Nephron (organoid): ENCODE data around the gene TOP3A.

Source experiments
- H3K27ac Mint-ChIP-seq, 3 experiments: 2 replicates each; pipeline ENCODE4 v1.8.0; 2020; ENCODE audit warnings: mixed read lengths in 3 of 3, mild to moderate bottlenecking in 2 of 3, moderate library complexity in 1 of 3
- H3K27me3 Mint-ChIP-seq: 2 replicates; pipeline ENCODE4 v1.8.0; 2021; ENCODE audit warnings: low read depth, mild to moderate bottlenecking, moderate library complexity, mixed read lengths
- H3K36me3 Mint-ChIP-seq: 2 replicates; pipeline ENCODE4 v1.8.0; 2020; ENCODE audit warnings: low read depth, mixed read lengths
- H3K4me1 Mint-ChIP-seq: 2 replicates; pipeline ENCODE4 v1.8.0; 2020; ENCODE audit warnings: mixed read lengths
- H3K4me3 Mint-ChIP-seq, 3 experiments: 2 replicates each; pipeline ENCODE4 v1.8.0; 2020; ENCODE audit warnings: mild to moderate bottlenecking in 3 of 3, mixed read lengths in 3 of 3, moderate library complexity in 2 of 3
- H3K9me3 Mint-ChIP-seq: 2 replicates; pipeline ENCODE4 v1.8.0; 2020; ENCODE audit warnings: mixed read lengths
- CTCF ChIP-seq, 3 experiments: fragments of 200-600 bp; sonication (generic); IDR thresholded peaks; one replicate each; pipeline ENCODE4 v1.5.0; 2021; ENCODE audit warnings: antibody characterized with exemption in 3 of 3; ENCODE audit not compliant: unreplicated experiment in 3 of 3

TOP3A gene

GRCh38 chr17:18231164-18231563, 83.6 kb downstream of the TOP3A start:
- H3K9me3 Mint-ChIP-seq: no peaks in the 10 kb centered on the region

GRCh38 chr17:18230288-18231141, 84.3 kb downstream of the TOP3A start:
- no peaks in the 10 kb centered on the region for H3K27me3 Mint-ChIP-seq
- H3K9me3 Mint-ChIP-seq: no peaks in the 10 kb centered on the region
- no peak overlapping the region for H3K4me3 Mint-ChIP-seq
- H3K36me3 Mint-ChIP-seq: peaks cover 4% of the 10 kb centered on the region
- H3K27ac Mint-ChIP-seq: no peak overlapping the region
- peaks cover 26% of the 10 kb centered on the region for H3K4me1 Mint-ChIP-seq
- no peak for TF ChIP-seq CTCF (IDR thresholded peaks at IDR 0.05; ENCODE audit: unreplicated experiment in 3 of 3)

More at GRCh38 chr17:18231164-18231563, 83.6 kb downstream of the TOP3A start:
- peaks cover 6% of the 10 kb centered on the region for H3K36me3 Mint-ChIP-seq
- no peak for TF ChIP-seq CTCF (IDR thresholded peaks at IDR 0.05; ENCODE audit: unreplicated experiment in 3 of 3)
- H3K27me3 Mint-ChIP-seq: no peaks in the 10 kb centered on the region
- H3K4me3 Mint-ChIP-seq: peak overlapping the region in 1 of 3 experiments; percentile 45
- H3K27ac Mint-ChIP-seq: no peak overlapping the region
- H3K4me1 Mint-ChIP-seq: peaks cover 26% of the 10 kb centered on the region

GRCh38 chr17:18229771-18230170, 85.0 kb downstream of the TOP3A start:
- Mint-ChIP-seq H3K9me3 (no peaks in the 10 kb centered on the region), H3K36me3 (peaks cover 1% of the 10 kb centered on the region), H3K4me1 (peaks cover 29% of the 10 kb centered on the region), H3K4me3 (no peak overlapping the region), H3K27me3 (no peaks in the 10 kb centered on the region), H3K27ac (no peak overlapping the region)
- TF ChIP-seq CTCF (IDR thresholded peaks at IDR 0.05; ENCODE audit: unreplicated experiment in 3 of 3): no peak

GRCh38 chr17:18229254-18229653, 85.5 kb downstream of the TOP3A start:
- no peak overlapping the region for H3K27ac Mint-ChIP-seq
- H3K27me3 Mint-ChIP-seq: no peaks in the 10 kb centered on the region
- H3K4me1 Mint-ChIP-seq: peaks cover 31% of the 10 kb centered on the region
- H3K36me3 Mint-ChIP-seq: no peaks in the 10 kb centered on the region
- peak overlapping the region in 1 of 3 experiments; percentile 53 for H3K4me3 Mint-ChIP-seq
- H3K9me3 Mint-ChIP-seq: no peaks in the 10 kb centered on the region
- no peak for TF ChIP-seq CTCF (IDR thresholded peaks at IDR 0.05; ENCODE audit: unreplicated experiment in 3 of 3)

GRCh38 chr17:18228176-18228682, 86.6 kb downstream of the TOP3A start:
- Mint-ChIP-seq H3K4me3 (peak overlapping the region; percentile 43 to 71 (median 57)), H3K27me3 (no peaks in the 10 kb centered on the region), H3K27ac (peak overlapping the region in 2 of 3 experiments; percentile 23 to 92), H3K36me3 (no peaks in the 10 kb centered on the region), H3K9me3 (no peaks in the 10 kb centered on the region), H3K4me1 (peaks cover 31% of the 10 kb centered on the region)
- TF ChIP-seq CTCF (IDR thresholded peaks at IDR 0.05; ENCODE audit: unreplicated experiment in 3 of 3): no peak
